Adrenal gland (tissue), 5 donors: ENCODE measurements around the gene INPPL1.

Experiments used
- POLR2A ChIP-seq, 2 donors: fragments of 450-650 bp; IDR thresholded peaks; one replicate each; pipeline ENCODE4 v1.6.1; 2017; ENCODE audit warnings: antibody characterized with exemption in 2 of 2, mild to moderate bottlenecking in 2 of 2, moderate library complexity in 1 of 2
- TF ChIP-seq, protein P1 (sequence below), 6 experiments: fragments of 450-650 bp in 4 of 6; fragments of 200-600 bp in 2 of 6; sonication (generic) in 1 of 6; IDR thresholded peaks; 1 replicate in 5 of 6; 2 replicates in 1 of 6; pipeline versions ENCODE4 v1.5.1 to v1.8.0; 2016 to 2021; ENCODE audit warnings: antibody characterized with exemption in 6 of 6, mild to moderate bottlenecking in 2 of 6, moderate library complexity in 1 of 6
- donor health status: DM: no; HTN: no; CAD: no.

DNA sequence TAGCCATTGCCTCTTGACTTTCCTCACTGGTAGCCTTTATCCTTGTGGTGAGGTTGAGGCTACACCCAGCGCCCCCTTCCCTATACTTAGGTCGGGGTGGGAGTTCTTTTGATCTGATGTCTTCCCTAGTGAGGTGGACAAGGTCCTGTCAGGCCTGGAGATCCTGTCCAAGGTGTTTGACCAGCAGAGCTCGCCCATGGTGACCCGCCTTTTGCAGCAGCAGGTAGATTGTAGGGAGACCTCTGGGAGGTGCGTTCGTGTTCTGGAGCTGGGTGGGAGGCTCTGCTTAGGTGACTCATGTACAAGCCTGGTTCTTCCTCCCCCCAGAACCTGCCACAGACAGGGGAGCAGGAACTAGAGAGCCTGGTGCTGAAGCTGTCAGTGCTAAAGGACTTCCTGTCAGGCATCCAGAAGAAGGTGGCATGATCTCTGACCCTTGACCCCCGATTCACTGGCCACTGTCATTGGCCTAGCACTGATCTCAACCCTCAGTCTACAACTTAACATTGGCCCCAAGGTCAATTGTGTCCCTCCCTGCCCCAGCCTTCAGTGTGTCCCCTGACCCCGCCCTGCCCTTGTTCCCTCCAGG lies 4.9 kb downstream of the INPPL1 start:
- TF ChIP-seq, protein P1, sequence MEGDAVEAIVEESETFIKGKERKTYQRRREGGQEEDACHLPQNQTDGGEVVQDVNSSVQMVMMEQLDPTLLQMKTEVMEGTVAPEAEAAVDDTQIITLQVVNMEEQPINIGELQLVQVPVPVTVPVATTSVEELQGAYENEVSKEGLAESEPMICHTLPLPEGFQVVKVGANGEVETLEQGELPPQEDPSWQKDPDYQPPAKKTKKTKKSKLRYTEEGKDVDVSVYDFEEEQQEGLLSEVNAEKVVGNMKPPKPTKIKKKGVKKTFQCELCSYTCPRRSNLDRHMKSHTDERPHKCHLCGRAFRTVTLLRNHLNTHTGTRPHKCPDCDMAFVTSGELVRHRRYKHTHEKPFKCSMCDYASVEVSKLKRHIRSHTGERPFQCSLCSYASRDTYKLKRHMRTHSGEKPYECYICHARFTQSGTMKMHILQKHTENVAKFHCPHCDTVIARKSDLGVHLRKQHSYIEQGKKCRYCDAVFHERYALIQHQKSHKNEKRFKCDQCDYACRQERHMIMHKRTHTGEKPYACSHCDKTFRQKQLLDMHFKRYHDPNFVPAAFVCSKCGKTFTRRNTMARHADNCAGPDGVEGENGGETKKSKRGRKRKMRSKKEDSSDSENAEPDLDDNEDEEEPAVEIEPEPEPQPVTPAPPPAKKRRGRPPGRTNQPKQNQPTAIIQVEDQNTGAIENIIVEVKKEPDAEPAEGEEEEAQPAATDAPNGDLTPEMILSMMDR (IDR thresholded peaks at IDR 0.05): no peak
- no peak for TF ChIP-seq POLR2A (IDR thresholded peaks at IDR 0.05)
